Upper lobe of left lung (tissue), 4 donors: ENCODE results near the gene BPI.

Source experiments
- POLR2AphosphoS5 ChIP-seq, 2 donors: sonication (generic); formaldehyde crosslinking; IDR thresholded peaks; one replicate each; pipeline ENCODE4 v1.5.1; 2017; ENCODE audit warnings: antibody characterized with exemption in 2 of 2
- TF ChIP-seq, protein P1 (sequence below), 6 experiments: fragments of 450-650 bp in 4 of 6; fragments of 200-600 bp in 2 of 6; sonication (generic) in 2 of 6; IDR thresholded peaks; one replicate each; pipeline ENCODE4 v1.5.1; 2016 to 2019; ENCODE audit warnings: antibody characterized with exemption in 6 of 6

DNA sequence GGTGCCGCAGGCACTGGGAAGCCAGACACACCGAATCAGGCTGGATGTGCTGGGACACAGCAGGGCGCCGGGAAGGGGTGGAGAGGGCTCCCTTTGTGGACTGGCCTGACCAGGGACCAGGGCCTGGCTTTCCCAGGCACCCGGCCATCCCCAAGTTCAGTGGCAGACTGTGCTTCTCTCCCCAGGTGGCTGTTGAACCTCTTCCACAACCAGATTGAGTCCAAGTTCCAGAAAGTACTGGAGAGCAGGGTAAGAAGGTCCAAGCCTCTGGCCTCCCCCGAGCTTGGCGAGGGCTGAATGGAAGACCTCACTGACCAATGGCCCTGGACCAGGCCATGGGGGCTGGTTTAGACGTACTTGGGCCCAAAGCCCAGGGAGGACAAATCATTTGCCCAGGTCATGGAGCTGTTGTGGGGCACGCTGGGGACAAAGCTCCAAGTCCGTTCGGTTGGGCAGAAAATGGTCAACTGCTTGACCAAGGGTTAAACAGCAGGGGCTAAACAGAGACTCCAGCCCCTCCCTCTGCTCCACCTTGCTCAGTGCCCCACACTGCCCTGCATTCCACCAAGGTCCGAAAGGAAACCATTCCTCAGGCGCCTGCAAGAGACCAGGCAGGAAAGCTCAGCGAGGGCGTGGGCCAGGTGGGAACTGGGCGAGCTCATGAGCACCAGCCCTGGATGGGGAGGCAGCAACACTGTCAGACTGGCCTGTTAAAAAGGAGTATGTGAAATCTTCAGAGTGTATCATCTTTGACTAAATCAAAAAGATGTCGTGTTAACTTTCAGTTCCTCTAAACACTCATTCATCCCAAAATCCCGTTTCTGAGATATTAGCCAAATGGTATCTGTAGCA, 51.4 kb downstream of the BPI start:
- TF ChIP-seq, protein P1, sequence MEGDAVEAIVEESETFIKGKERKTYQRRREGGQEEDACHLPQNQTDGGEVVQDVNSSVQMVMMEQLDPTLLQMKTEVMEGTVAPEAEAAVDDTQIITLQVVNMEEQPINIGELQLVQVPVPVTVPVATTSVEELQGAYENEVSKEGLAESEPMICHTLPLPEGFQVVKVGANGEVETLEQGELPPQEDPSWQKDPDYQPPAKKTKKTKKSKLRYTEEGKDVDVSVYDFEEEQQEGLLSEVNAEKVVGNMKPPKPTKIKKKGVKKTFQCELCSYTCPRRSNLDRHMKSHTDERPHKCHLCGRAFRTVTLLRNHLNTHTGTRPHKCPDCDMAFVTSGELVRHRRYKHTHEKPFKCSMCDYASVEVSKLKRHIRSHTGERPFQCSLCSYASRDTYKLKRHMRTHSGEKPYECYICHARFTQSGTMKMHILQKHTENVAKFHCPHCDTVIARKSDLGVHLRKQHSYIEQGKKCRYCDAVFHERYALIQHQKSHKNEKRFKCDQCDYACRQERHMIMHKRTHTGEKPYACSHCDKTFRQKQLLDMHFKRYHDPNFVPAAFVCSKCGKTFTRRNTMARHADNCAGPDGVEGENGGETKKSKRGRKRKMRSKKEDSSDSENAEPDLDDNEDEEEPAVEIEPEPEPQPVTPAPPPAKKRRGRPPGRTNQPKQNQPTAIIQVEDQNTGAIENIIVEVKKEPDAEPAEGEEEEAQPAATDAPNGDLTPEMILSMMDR (IDR thresholded peaks at IDR 0.05), result no peak
- no peak for TF ChIP-seq POLR2AphosphoS5 (IDR thresholded peaks at IDR 0.05)
